NCI-H446 (cell line): ENCODE results near the gene L3MBTL3.

Source experiments
- DNase-seq, 2 experiments: peaks; one replicate each; lab custom pipeline; 2025; lab: John Stamatoyannopoulos, UW

The L3MBTL3 gene

DNA sequence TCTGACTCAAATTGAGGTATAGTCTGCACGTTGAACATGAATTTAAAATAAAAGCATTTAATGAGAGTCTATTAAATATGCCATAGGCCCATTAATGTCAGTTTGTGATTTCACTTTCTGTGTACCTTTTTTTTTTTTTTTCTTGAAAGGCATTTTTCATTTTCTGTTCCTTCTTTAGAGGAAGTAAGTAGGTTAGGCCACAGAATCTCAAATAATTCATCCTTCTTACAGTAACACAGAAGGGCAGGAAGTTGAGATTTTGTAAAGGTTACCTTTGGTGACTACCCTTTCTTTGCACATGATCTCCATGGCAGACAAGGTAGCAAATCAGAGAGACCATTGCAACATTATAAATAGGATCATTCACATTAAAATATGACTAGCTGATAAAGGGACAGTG is 9.6 kb downstream of the L3MBTL3 start:
- no peak for DNase-seq

GRCh38 chr6:130029163-130029562 is 10.8 kb downstream of the L3MBTL3 start:
- no peak for DNase-seq

DNA sequence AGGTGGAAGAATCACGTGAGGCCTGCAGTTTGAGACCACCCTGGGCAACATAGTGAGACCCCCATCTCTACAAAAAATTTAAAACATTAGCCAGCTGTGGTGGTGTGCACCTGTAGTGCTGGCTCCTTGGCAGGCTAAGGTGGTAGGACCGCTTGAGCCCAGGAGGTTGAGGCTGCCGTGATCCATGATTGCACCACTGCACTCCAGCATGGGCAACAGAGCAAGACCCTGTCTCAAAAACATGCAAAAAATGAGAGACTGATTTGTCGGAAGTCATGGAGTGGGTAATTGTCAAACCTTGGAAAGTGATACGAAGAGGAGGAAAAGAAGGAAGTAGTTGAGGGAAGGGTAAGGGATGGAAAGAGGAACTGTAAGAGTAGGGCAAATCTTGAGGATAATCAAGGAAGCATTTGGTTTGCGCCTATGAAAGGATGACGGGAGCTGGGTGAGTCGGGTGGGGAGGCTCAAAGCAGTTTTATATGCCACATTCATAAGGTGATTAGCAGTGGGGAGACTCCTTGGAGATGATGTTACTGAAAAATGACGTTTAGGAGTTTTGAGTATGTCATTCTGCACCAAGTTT is 14.5 kb downstream of the L3MBTL3 start:
- DNase-seq, result no peak

- no peak for DNase-seq
Measured at GRCh38 chr6:130033949-130034348, 15.6 kb downstream of the L3MBTL3 start.

DNA sequence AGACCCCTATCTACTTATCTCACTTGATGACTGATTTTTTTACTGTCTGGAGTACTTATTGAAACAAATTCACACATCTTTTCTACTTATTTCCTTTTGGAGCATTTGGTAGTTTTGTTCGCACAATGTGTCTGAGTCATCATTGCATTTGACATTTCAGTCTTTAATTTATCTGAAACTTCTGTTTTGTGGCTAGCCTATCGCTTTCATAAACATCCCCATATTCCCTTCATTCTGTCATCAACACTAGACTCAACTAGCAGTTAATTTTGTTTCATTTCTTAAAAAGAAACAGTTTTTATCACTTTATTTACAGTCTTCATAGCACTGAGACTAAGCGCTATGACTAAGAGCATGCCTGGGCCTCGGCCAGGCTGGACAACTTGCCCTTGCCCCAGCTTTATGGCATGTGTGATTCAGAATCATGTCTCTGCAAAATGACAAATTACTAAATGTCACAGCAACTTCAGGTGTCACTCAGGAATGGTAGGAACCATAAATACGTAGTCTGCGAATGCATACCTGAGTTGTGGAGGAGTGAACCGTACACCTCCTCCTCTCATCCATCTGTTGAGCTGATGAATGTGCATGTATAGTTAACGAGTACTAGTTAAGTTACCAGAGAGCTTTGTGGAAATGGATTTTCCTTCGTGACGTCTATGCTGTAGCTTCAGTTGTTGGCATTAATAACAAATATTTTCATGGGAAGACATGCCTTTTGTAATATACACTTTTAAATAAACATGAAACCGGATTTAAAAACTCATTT is 16.2 kb downstream of the L3MBTL3 start:
- DNase-seq, result no peak

DNA sequence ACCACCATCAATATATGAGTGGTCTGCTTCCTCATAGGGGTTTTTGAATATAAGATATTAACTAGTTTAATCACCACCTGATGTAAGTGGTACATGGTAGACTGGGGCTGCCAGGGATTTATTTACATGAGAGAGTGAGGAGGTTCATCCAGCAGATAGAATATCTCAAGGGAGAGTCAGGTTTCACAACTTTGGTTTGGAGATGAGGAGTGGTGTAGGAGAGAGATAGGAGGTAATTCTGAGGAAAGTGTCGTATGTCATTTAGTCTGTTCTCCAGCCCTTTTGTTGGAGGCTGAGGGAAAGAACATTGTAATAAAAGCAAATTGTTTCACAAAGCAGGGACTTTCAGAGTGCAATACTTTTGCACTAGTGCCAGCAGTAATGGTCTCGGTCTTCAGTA is 16.8 kb downstream of the L3MBTL3 start:
- no peak for DNase-seq

- DNase-seq, result no peak
Measured at GRCh38 chr6:130037207-130037811, 18.9 kb downstream of the L3MBTL3 start.

- no peak for DNase-seq
Measured at GRCh38 chr6:130041594-130041993, 23.2 kb downstream of the L3MBTL3 start.

GRCh38 chr6:130043344-130043743 is 25.0 kb downstream of the L3MBTL3 start:
- no peak for DNase-seq

GRCh38 chr6:130045622-130046021 is 27.2 kb downstream of the L3MBTL3 start:
- no peak for DNase-seq

DNA sequence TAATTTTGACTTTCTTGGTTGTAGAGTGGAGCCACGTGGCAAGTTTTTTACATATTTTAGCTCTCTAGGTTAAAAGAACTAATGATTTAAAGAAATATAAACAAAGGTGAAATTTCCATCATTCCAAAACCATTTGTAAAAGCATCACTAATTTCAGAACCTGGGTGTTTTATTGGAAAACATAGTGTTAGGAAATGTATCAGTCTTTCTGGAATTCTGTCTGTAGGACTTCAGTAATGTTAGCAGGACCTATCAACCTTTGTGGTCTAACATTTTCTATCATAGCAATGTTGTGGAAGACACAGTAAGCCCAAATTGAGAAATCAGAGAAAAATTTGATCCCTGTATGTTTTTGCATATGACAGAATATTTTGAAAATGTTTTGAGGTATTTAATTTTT is 28.3 kb downstream of the L3MBTL3 start:
- no peak for DNase-seq

DNA sequence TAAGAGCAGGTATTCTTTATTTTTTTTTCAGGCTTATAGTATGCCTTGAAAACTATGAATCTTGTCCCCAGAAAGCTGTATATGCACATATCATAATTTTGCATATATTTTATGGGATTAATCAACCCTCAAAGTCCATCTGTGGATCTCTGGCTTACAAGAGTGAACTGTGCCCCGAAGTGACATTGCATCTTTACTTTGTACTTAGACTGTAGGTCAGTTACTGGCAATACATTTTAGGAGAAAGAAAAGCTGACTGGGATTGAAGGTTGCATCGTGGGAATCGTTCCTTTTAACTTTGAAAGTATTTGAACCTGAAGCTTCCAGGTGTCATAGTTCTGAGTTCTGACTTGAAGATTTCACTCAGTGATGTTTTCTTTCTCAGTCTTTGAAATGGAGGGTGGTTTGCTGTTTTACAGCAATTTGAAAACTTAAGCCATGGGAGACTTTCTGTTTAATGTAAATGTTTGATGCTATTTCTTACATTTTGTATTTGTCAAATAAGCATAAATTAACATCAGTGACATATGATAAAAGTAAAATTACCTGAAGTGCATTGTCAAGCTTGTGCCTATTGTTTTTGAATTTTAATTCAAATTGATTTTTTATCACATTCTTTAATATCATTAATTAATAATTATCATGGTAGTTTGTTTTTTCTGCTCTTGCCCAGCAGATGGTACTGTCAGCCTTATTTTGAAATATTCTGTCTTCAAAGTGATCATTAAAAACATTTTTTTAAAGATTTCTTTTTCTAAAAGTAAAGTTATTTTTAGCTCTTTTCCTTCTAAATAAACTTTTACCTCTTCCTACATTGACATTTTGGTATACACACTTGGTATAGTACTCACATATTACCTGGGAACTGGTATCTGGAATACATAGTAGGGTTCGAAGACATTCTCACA is 29.0 kb downstream of the L3MBTL3 start:
- no peak for DNase-seq

- DNase-seq, result no peak
Measured at GRCh38 chr6:130050230-130050629, 31.8 kb downstream of the L3MBTL3 start.

- no peak for DNase-seq
Measured at GRCh38 chr6:130054725-130055124, 36.3 kb downstream of the L3MBTL3 start.

- DNase-seq, result no peak
Measured at GRCh38 chr6:130055271-130055670, 36.9 kb downstream of the L3MBTL3 start.

- no peak for DNase-seq
Measured at GRCh38 chr6:130057495-130057894, 39.1 kb downstream of the L3MBTL3 start.

DNA sequence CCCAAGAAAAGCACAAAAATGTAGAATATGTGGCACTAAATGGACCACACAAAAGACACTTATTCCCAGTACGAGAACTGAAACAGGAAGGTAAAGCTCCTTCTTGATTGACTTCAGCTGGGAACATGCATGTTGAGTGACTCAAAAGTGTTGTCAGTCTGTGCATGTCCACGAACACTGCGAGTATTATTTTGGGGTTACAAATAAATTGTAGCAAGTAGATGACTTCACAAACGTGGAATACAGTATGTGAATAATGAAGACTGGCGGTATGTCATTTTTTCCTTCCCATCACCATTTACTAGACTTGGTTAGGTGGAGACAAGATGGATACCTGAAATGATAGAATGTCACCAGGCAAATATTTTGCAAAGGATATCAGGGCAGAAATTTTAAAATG is 45.4 kb downstream of the L3MBTL3 start:
- DNase-seq, result no peak

DNA sequence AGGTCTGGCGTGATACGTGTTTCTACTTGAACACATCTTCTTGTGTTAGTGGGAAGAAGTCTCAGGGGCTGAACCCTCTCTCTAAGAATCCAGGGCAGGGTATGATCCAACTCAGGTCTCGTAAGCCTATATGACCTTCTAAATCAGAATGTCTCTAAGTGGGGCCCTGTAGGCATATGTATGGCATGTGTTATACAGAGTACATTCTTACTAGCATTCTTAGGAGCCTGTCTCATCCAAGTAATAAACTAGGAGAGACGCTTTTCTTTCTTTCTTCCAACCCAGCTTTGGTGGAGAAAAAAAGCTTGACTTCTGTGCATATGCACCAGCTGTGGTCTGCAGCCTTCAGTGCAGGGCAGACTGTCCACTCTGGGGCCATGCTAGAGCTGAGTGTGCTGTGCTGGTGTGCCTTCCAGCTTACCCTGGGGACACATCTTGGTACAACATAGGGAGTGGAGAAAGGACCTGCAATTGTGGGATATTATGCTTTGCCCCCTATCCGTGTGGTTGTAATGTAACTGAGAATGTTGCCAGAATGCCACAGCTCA is 47.3 kb downstream of the L3MBTL3 start:
- no peak for DNase-seq

GRCh38 chr6:130069485-130069884 is 51.1 kb downstream of the L3MBTL3 start:
- no peak for DNase-seq

DNA sequence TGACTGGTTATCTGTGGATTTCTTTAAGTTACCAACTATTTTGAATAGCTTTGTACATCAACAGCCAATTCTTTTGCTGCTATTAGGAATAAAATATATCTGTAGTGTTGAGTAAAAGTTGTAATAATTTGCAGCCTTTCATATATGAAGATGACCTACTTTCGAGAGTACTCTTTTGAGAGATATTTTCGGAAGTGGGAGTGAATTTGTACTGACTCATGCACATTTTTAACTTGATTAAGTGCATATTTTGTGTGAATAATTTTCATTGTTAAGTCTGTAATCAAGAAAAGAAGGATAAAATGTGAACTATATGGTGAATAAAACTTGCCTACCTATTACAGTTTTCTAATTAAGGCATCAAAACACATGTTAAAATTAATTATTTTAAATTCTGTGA is 51.9 kb downstream of the L3MBTL3 start:
- DNase-seq, result no peak

DNA sequence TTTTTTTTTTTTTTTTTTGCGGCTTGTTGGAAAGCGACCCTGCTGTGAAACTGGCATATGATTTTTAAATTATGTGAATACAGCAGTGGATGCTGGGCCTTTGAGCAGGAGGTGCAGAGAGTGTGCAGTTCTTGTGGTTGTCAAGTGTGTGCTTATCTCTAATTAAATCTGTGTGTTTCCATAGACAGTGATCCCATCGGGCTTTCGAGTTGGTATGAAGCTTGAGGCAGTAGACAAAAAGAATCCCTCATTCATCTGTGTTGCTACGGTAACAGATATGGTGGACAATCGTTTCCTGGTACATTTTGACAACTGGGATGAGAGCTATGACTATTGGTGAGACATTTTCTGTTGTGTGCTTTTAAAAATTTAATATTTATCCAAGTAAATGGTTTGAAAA is 52.4 kb downstream of the L3MBTL3 start:
- DNase-seq, result no peak

DNA sequence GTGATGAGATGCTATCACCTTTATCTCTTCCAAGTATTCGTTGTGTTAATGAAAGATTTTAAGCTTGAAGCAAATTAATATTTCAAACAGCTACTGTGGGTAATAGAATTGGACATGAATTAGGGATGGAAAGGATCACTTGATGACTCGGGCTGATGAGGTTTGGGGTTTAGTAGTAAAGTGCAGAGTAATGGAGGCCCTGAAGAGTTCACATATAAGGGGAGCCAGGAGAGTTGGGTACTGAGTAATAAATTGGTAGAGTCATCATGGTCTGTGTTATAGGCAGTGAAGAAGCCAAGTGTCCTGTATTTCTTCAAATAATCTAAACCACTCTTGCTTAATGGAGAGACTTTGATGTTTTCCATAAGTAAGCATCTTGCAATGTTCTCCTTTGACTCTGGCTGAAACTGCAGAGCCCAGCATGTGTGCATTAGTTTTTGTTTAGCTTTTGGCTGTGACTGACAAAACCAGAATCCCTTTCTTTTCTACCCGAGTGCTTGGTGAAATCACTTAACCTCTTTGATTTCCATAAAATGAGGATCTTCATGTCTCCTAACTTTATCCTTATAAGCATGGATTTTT is 57.6 kb downstream of the L3MBTL3 start:
- DNase-seq, result no peak
